Measurements from ENCODE around the gene ITGA4. TPM values are rescaled to one million over a fixed set of nuclear protein-coding genes. Genes with fewer than 3 reads are reported as not detected.

Gene ITGA4
- total RNA-seq, 4 donors from 2014 or later = 7.7 to 28.7 (median 12.2) TPM

DNA sequence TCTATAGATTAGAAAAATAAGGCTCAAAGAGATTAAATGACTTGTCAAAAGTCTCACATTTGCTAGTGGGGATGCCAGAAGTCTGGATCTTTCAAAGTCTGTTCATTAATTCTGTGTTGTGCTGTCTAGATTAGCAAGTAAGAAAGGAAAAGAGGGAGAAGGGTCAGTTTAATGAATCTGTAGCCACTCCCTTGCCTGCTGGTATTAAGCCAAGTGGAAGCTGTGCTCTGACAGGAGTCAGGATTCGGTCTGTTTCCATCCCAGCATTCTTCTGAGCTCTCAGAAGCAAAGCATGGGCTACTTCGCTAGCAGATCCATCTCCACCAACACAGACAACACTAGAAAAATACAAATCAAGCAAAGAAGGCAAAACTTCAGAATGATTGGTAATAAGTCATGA, 101.2 kb downstream of the ITGA4 start:
- TF ChIP-seq, protein P1, sequence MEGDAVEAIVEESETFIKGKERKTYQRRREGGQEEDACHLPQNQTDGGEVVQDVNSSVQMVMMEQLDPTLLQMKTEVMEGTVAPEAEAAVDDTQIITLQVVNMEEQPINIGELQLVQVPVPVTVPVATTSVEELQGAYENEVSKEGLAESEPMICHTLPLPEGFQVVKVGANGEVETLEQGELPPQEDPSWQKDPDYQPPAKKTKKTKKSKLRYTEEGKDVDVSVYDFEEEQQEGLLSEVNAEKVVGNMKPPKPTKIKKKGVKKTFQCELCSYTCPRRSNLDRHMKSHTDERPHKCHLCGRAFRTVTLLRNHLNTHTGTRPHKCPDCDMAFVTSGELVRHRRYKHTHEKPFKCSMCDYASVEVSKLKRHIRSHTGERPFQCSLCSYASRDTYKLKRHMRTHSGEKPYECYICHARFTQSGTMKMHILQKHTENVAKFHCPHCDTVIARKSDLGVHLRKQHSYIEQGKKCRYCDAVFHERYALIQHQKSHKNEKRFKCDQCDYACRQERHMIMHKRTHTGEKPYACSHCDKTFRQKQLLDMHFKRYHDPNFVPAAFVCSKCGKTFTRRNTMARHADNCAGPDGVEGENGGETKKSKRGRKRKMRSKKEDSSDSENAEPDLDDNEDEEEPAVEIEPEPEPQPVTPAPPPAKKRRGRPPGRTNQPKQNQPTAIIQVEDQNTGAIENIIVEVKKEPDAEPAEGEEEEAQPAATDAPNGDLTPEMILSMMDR (IDR thresholded peaks at IDR 0.05; ENCODE audit: low read depth) = no peak

- TF ChIP-seq, protein P1 (IDR thresholded peaks at IDR 0.05; ENCODE audit: low read depth) = no peak
Measured at GRCh38 chr2:181563101-181563692, 106.0 kb downstream of the ITGA4 start.

DNA sequence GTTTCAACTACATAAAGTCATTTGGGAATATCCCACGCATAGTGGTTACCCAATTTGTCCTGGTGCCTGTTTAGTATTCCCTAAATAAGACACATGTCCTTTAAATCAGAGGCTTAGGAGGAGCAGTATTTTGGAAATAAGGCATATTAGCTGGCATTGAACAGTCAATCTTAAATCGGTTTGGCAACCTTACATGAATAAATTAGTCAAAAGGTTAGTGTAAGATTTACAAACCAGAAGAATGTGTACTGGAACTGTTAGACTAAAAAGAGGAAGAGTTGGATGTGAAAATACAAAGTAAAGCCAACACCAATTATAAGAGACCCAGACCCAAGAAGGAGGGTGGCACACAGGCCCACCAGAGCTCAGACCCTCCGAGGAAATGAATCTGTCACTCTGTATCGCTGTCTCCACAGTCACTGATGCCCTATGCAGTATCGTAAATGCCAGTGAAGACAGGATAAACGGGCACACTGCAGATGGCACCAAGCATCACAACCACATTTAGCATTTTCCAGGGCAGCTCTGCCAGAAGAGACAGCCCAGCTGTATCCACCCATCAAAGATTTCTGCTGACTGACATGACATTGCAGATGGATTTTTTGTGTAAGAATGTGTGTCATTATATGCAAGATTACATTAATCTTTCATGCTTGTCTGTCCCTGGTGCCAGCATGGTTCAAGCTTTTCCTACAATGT, 109.3 kb downstream of the ITGA4 start:
- TF ChIP-seq, protein P1 (IDR thresholded peaks at IDR 0.05; ENCODE audit: low read depth) = no peak

- TF ChIP-seq, protein P1 (IDR thresholded peaks at IDR 0.05; ENCODE audit: low read depth) = no peak
Measured at GRCh38 chr2:181570059-181570458, 112.9 kb downstream of the ITGA4 start.

- TF ChIP-seq, protein P1 (IDR thresholded peaks at IDR 0.05; ENCODE audit: low read depth) = no peak
Measured at GRCh38 chr2:181570833-181571661, 113.9 kb downstream of the ITGA4 start.

DNA sequence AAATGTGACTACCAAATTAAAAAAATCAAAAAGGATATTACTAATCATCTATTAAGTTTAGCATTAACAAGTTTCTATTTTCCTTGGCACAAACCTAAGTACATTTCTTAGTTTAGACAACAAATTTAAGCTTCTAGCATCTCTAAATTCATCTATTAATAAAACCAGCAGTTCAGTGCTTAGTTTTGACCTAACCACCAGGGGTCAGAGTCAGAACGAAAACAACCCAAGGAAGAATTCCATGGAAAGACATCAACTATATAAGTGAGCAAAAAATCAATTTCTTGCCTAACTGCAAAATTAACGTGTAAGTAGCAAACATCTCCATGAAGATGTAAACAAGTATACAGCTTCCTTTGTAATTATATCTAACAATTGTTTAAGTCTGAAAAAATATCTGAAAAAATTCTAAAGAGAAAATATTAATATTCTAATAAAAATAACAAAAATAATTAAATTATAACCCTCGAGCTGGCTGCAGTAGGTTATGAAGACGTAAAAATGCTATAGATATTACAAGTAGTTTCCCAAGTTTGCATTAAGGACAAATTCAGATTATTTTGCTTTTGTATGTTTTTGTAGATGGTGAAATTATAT, 116.1 kb downstream of the ITGA4 start:
- TF ChIP-seq, protein P1 (IDR thresholded peaks at IDR 0.05; ENCODE audit: low read depth) = no peak

DNA sequence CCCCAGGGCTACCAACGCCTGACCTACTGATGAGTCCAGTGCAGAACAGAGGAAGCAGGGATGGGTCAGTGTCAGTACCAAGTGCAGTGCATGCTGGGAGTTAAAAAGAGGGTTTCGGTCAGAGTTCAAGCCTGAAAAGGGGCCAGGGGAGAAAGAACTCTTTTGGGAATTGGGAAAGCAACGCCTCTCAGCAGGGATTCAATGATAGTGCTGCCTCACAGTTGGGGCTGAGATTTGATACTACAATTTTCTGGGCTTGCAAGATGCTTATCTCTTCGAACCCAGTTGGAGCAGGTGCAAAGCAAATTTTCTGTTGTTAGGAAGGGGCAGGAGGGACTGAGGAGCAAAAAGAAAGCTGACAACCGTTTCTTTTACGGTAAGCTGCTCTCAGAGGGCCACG, 117.1 kb downstream of the ITGA4 start:
- TF ChIP-seq, protein P1 (IDR thresholded peaks at IDR 0.05; ENCODE audit: low read depth) = no peak

All from subcutaneous adipose tissue (tissue), 4 donors.